ENCODE measurements around the gene THRB. TPM values are rescaled to one million over a fixed set of nuclear protein-coding genes. Genes with fewer than 3 reads are reported as not detected.

Gene THRB
- total and polyA plus RNA-seq, 9 of the 15 experiments (the other 6 are each of a cell fraction or from before 2014, with no cell fraction given) = 1.7 to 14.9 (median 6.9) TPM

- TF ChIP-seq ZBTB12 (CRISPR knock-in tag; IDR thresholded peaks at IDR 0.05) (no peak), ZBTB26 (CRISPR knock-in tag; IDR thresholded peaks at IDR 0.05) (no peak), CC2D1A (IDR thresholded peaks at IDR 0.05) (no peak), ZNF253 (CRISPR knock-in tag; conservative IDR thresholded peaks at IDR 0.05) (no peak), RAD51 (IDR thresholded peaks at IDR 0.05; ENCODE audit: borderline replicate concordance, low read depth) (no peak), MECOM (CRISPR knock-in tag; IDR thresholded peaks at IDR 0.05) (peak; percentile 58; the same call in 1 of the 2 replicates), IRF1 (CRISPR knock-in tag; IDR thresholded peaks at IDR 0.05; ENCODE audit: borderline replicate concordance) (no peak), SMARCA4 (IDR thresholded peaks at IDR 0.05) (peak; percentile 80), POU5F1 (IDR thresholded peaks at IDR 0.05; ENCODE audit: borderline replicate concordance, low read depth, low read length, partially characterized antibody) (no peak), ARID1B (IDR thresholded peaks at IDR 0.05) (peak; percentile 76), RBM14 (IDR thresholded peaks at IDR 0.05; ENCODE audit: borderline replicate concordance, insufficient read depth, low read depth, low read length) (no peak), KDM4B (IDR thresholded peaks at IDR 0.05; ENCODE audit: borderline replicate concordance in 2 of 2, low read depth in 1 of 2) (no peak), CEBPG (CRISPR knock-in tag; IDR thresholded peaks at IDR 0.05) (no peak), CEBPG (tag; conservative IDR thresholded peaks at IDR 0.05 in 1 of 2, IDR thresholded peaks at IDR 0.05 in 1 of 2) (no peak), SPI1 (IDR thresholded peaks at IDR 0.05; ENCODE audit: borderline replicate concordance, low read depth, low read length) (peak; percentile 67; the same call in 1 of the 2 replicates), CBFA2T3 (IDR thresholded peaks at IDR 0.05) (peak; percentile 43; the same call in 1 of the 2 replicates), PML (IDR thresholded peaks at IDR 0.05; ENCODE audit: low read length) (no peak), IRF9 (tag; IDR thresholded peaks at IDR 0.05) (no peak), HDAC8 (tag; IDR thresholded peaks at IDR 0.05) (no peak), ETV1 (tag; conservative IDR thresholded peaks at IDR 0.05; ENCODE audit: low read depth) (no peak), MYC (IDR thresholded peaks at IDR 0.05; ENCODE audit: low read depth, low read length) (0 out of 2 replicates have a peak, but pooled peaks have one; percentile 37), MYC (CRISPR knock-in tag; IDR thresholded peaks at IDR 0.05; ENCODE audit: borderline replicate concordance, low read depth) (no peak), MAFF (IDR thresholded peaks at IDR 0.05; ENCODE audit: low read length) (no peak), MXD1 (CRISPR knock-in tag; IDR thresholded peaks at IDR 0.05; ENCODE audit: borderline replicate concordance, poor library complexity, severe bottlenecking) (no peak), ZKSCAN8 (CRISPR knock-in tag; IDR thresholded peaks at IDR 0.05) (no peak)
These were observed 118.7 kb downstream of the THRB start (continued) for GRCh38 chr3:24375947-24376384.

Data from K562 (cell line).